Endometrial microvascular endothelial cells (primary cell): ENCODE data around the gene LATS1. TPM values are rescaled to one million over a fixed set of nuclear protein-coding genes. Genes with fewer than 3 reads are reported as not detected.

Experiments
- in situ Hi-C: cut with HindIII; loops from 2 replicates; pipeline ENCODE4 v1.10.0; 2017; ENCODE audit warnings: low sequenced_read_pairs, low pct_unique_long_range_greater_than_20kb; ENCODE audit errors: inconsistent ontology term
- total RNA-seq: library from RNA; depleted of rRNA; stranded (reverse); fragments of >200 nt; gene quantifications from one replicate; pipeline ENCODE4 v1.2.3, GENCODE V29; 2015; ENCODE audit errors: inconsistent ontology term

Gene LATS1
- total RNA-seq, 1 donor from 2014 or later = 21.4 TPM

- in situ Hi-C loops = no loop called here
Measured at GRCh38 chr6:149733089-149733720, 15.3 kb upstream of the LATS1 start.

- in situ Hi-C loops = no loop called here
Measured at GRCh38 chr6:149729824-149730223, 11.9 kb upstream of the LATS1 start.

GRCh38 chr6:149728499-149729234 lies 10.8 kb upstream of the LATS1 start:
- in situ Hi-C loops = no loop called here

GRCh38 chr6:149727793-149728498 lies 10.0 kb upstream of the LATS1 start:
- in situ Hi-C loops = no loop called here

- in situ Hi-C loops = no loop called here
Measured at GRCh38 chr6:149725785-149726184, 7.9 kb upstream of the LATS1 start.

GRCh38 chr6:149723771-149724417 lies 6.0 kb upstream of the LATS1 start:
- in situ Hi-C loops = no loop called here

- in situ Hi-C loops = no loop called here
Measured at GRCh38 chr6:149723262-149723661, 5.4 kb upstream of the LATS1 start.

- in situ Hi-C loops = no loop called here
Measured at GRCh38 chr6:149719531-149719930, 1.6 kb upstream of the LATS1 start.

- in situ Hi-C loops = no loop called here
Measured at GRCh38 chr6:149717255-149717587, 680 bp downstream of the LATS1 start.

GRCh38 chr6:149716181-149716963 lies 1.5 kb downstream of the LATS1 start:
- in situ Hi-C loops = no loop called here

- in situ Hi-C loops = no loop called here
Measured at GRCh38 chr6:149714442-149714841, 3.5 kb downstream of the LATS1 start.

GRCh38 chr6:149711711-149712110 lies 6.2 kb downstream of the LATS1 start:
- in situ Hi-C loops = no loop called here

GRCh38 chr6:149701714-149702113 lies 16.2 kb downstream of the LATS1 start:
- in situ Hi-C loops = no loop called here

- in situ Hi-C loops = no loop called here
Measured at GRCh38 chr6:149699150-149699549, 18.8 kb downstream of the LATS1 start.

GRCh38 chr6:149698175-149698574 lies 19.7 kb downstream of the LATS1 start:
- in situ Hi-C loops = no loop called here

GRCh38 chr6:149696901-149697300 lies 21.0 kb downstream of the LATS1 start:
- in situ Hi-C loops = no loop called here

GRCh38 chr6:149694921-149695320 lies 23.0 kb downstream of the LATS1 start:
- in situ Hi-C loops = no loop called here

- in situ Hi-C loops = no loop called here
Measured at GRCh38 chr6:149691201-149691600, 26.7 kb downstream of the LATS1 start.

- in situ Hi-C loops = no loop called here
Measured at GRCh38 chr6:149686230-149686629, 31.7 kb downstream of the LATS1 start.
